Upper lobe of right lung (tissue), 1 donor: Measurements from ENCODE around the gene DDC. TPM values are rescaled to one million over a fixed set of nuclear protein-coding genes. Genes with fewer than 3 reads are reported as not detected.

ENCODE experiments used
- ATAC-seq: fragments of 200-7000 bp; cut with Tn5 transposase; one replicate; pipeline ENCODE4 v1.9.1; 2020; ENCODE audit warnings: mild to moderate bottlenecking, moderate library complexity
- DNase-seq: peaks from one replicate; pipeline ENCODE4 v3.0.0-alpha.2; 2020
- H3K27ac ChIP-seq: fragments of 200-600 bp; one replicate; pipeline ENCODE4 v1.8.0; 2022
- H3K27me3 ChIP-seq: fragments of 200-600 bp; one replicate; pipeline ENCODE4 v1.8.0; 2022; ENCODE audit warnings: mild to moderate bottlenecking
- H3K36me3 ChIP-seq: fragments of 200-600 bp; one replicate; pipeline ENCODE4 v1.8.0; 2022
- H3K4me1 ChIP-seq: fragments of 200-600 bp; one replicate; pipeline ENCODE4 v1.8.0; 2022
- H3K4me3 ChIP-seq: fragments of 200-600 bp; one replicate; pipeline ENCODE4 v1.8.0; 2022; ENCODE audit warnings: mild to moderate bottlenecking
- H3K9me3 ChIP-seq: fragments of 200-600 bp; one replicate; pipeline ENCODE4 v1.8.0; 2022
- intact Hi-C: fragments of 100-400 bp; cut with DNase I; formaldehyde crosslinking; loops from one replicate; pipeline ENCODE4 v1.11.0; 2022
- total RNA-seq: library from RNA; stranded (reverse); fragmentation: NEBNext Ultra II Directional; extraction: Animal tissue kit (Norgen Biotek cat#: 25700); gene quantifications from one replicate; pipeline ENCODE4 v1.2.1, GENCODE V29; 2021
- TF ChIP-seq, protein P1 (sequence below): fragments of 200-600 bp; IDR thresholded peaks from one replicate; pipeline ENCODE4 v1.8.0; 2022; ENCODE audit warnings: antibody characterized with exemption
- donor health status: DM: no; HTN: yes; CAD: no; lungs with severe emphysema.

Gene DDC
- total RNA-seq, 1 donor from 2014 or later = 3.1 TPM

DNA sequence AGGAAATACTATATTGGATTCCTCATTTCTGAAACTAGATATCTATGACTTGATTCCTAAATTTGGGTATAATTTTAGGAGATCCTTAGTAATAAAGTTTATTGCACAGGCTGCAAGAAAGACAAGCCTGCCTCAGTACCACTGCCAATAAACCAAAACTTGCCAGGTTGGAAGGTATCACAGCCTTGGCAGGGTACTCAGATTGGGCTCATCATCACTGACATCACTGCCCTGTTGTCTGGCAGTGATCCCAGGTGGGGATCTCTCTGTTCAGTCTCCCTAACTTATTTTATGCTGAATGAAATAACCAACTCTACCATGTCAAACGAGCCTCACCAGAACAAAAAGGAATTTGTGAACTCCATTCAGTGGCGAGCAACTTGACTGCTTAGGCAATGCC lies 133.9 kb downstream of the DDC start:
- no peaks in the 10 kb centered on the region for H3K36me3 ChIP-seq
- TF ChIP-seq, protein P1, sequence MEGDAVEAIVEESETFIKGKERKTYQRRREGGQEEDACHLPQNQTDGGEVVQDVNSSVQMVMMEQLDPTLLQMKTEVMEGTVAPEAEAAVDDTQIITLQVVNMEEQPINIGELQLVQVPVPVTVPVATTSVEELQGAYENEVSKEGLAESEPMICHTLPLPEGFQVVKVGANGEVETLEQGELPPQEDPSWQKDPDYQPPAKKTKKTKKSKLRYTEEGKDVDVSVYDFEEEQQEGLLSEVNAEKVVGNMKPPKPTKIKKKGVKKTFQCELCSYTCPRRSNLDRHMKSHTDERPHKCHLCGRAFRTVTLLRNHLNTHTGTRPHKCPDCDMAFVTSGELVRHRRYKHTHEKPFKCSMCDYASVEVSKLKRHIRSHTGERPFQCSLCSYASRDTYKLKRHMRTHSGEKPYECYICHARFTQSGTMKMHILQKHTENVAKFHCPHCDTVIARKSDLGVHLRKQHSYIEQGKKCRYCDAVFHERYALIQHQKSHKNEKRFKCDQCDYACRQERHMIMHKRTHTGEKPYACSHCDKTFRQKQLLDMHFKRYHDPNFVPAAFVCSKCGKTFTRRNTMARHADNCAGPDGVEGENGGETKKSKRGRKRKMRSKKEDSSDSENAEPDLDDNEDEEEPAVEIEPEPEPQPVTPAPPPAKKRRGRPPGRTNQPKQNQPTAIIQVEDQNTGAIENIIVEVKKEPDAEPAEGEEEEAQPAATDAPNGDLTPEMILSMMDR = no peak
- H3K4me1 ChIP-seq = no peaks in the 10 kb centered on the region
- intact Hi-C loops = no loop called here
- no peaks in the 10 kb centered on the region for H3K27me3 ChIP-seq
- no peak for DNase-seq
- ATAC-seq = no peak
- no peak overlapping the region for H3K4me3 ChIP-seq
- no peaks in the 10 kb centered on the region for H3K9me3 ChIP-seq
- H3K27ac ChIP-seq = no peak overlapping the region

DNA sequence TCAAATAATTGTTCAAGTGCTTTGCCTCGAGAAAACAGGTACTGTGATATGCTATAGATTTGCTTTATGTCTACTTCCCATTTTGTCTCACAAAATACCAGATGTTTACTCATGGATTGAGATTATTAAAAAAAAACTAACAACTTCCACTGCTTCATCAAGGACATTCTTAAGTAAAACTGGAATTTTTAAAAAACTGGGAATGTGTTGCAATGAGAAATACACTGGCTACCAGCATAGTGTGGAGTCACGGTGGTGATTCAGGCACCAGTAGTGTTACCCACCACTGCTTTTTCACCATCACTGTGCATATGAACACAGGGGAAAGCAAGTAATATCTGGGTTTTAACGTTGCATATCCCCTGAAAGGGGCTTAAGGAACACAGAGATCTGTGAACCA lies 136.3 kb downstream of the DDC start:
- H3K27ac ChIP-seq = no peak overlapping the region
- DNase-seq (no peak), ATAC-seq (no peak)
- H3K9me3 ChIP-seq = no peaks in the 10 kb centered on the region
- TF ChIP-seq, protein P1 = no peak
- H3K4me3 ChIP-seq = no peak overlapping the region
- intact Hi-C loops = no loop called here
- no peaks in the 10 kb centered on the region for H3K4me1 ChIP-seq
- H3K36me3 ChIP-seq = no peaks in the 10 kb centered on the region
- no peaks in the 10 kb centered on the region for H3K27me3 ChIP-seq

GRCh38 chr7:50427518-50427917 lies 137.7 kb downstream of the DDC start:
- TF ChIP-seq, protein P1 = no peak
- Histone ChIP-seq H3K4me3 (no peak overlapping the region), H3K27me3 (no peaks in the 10 kb centered on the region), H3K9me3 (no peaks in the 10 kb centered on the region), H3K4me1 (no peaks in the 10 kb centered on the region), H3K36me3 (no peaks in the 10 kb centered on the region), H3K27ac (no peak overlapping the region)
- ATAC-seq = no peak
- no peak for DNase-seq
- intact Hi-C loops = no loop called here

DNA sequence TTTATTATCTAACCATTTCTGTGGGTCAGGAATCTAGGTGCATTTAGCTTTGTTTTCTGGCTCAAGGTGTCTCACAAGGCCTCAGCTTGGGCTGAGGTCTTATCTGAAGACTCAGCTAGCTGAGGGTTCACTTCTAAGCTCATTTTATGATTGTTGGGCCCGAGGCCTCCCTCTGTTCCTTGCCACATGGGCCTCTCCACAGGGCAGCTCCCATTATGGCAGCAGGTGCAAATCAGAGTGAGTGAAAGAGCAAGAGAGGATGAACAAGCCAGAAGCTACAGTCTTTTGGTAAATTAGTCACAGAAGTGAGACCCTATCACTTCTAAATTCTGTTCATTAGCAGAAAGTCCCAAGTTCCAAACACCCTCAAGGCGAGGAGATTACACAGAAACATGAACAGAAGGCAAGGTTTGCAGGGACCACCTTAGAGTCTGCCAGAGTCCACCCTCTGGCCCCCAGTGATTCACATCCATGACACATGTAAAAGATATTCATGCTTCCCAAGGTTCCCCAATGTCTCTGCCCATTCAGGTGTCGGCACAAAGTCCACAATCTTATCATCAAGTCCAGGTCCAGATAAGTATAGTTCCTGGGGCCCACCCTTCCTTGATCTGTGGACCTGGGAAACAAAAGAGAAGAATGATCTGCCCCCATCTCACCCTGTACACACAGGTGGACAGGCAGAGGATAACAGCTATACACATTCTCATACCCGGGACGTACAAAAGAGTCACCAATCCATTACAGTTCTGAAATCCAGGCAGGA lies 138.7 kb downstream of the DDC start:
- H3K27ac ChIP-seq = no peak overlapping the region
- TF ChIP-seq, protein P1 = no peak

DNA sequence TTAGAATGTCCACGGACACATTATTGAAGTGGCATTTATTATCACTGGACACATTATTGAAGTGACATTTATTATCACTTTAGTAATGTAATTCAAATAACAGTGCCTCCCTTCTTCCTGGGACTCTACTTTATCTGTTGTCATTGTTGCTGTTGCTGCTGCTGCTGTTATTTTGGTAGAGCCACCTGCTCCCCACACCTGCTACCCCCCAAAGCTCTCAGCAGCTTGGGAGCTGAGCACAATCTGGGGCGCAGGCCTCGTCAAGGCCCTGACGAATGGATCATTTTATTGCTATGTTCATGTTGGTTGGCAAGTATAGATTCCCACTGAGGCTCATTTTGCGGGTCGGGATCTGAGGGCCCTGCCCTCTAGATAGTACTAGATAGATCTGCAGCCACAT lies 139.9 kb downstream of the DDC start:
- DNase-seq (no peak), ATAC-seq (no peak)
- H3K27ac ChIP-seq = no peak overlapping the region
- no peaks in the 10 kb centered on the region for H3K27me3 ChIP-seq
- intact Hi-C loops = no loop called here
- H3K36me3 ChIP-seq = no peaks in the 10 kb centered on the region
- H3K9me3 ChIP-seq = no peaks in the 10 kb centered on the region
- H3K4me1 ChIP-seq = no peaks in the 10 kb centered on the region
- H3K4me3 ChIP-seq = no peak overlapping the region
- TF ChIP-seq, protein P1 = no peak

More for the DNA sequence above, 138.7 kb downstream of the DDC start:
- Histone ChIP-seq H3K27me3 (no peaks in the 10 kb centered on the region), H3K9me3 (no peaks in the 10 kb centered on the region), H3K36me3 (no peaks in the 10 kb centered on the region), H3K4me1 (no peaks in the 10 kb centered on the region), H3K4me3 (no peak overlapping the region)
- DNase-seq (no peak), ATAC-seq (no peak)
- intact Hi-C loops = no loop called here
